Upper lobe of left lung (tissue), 6 donors: ENCODE measurements around the gene ITPR1. TPM values are rescaled to one million over a fixed set of nuclear protein-coding genes. Genes with fewer than 3 reads are reported as not detected.
A peak's percentile ranks its signal among the peaks of the same experiment; 100 is the strongest.

Source experiments
- ATAC-seq, 2 donors: fragments of 200-7000 bp; cut with Tn5 transposase; one replicate each; pipeline ENCODE4 v1.9.1; 2022; ENCODE audit warnings: mild to moderate bottlenecking in 2 of 2, moderate library complexity in 2 of 2; ENCODE audit not compliant: low FRiP score in 2 of 2
- DNase-seq, 2 donors: peaks; one replicate each; pipeline ENCODE4 v3.0.0-alpha.2; 2019 to 2020
- H3K27ac ChIP-seq, 4 donors: fragments of 200-600 bp; sonication (generic); one replicate each; pipeline ENCODE4 v1.5.1; 2016 to 2019
- H3K27me3 ChIP-seq, 4 donors: fragments of 200-600 bp; sonication (generic); one replicate each; pipeline ENCODE4 v1.5.1; 2017 to 2019
- H3K36me3 ChIP-seq, 4 donors: fragments of 200-600 bp; sonication (generic); one replicate each; pipeline ENCODE4 v1.5.1; 2016 to 2019
- H3K4me1 ChIP-seq, 4 donors: fragments of 200-600 bp; sonication (generic); one replicate each; pipeline ENCODE4 v1.5.1; 2018 to 2019
- H3K4me3 ChIP-seq, 4 donors: fragments of 200-600 bp; sonication (generic); one replicate each; pipeline ENCODE4 v1.5.1; 2017 to 2019; ENCODE audit warnings: mild to moderate bottlenecking in 2 of 4, moderate library complexity in 1 of 4
- H3K9me3 ChIP-seq, 4 donors: fragments of 200-600 bp; sonication (generic); one replicate each; pipeline ENCODE4 v1.5.1; 2018 to 2019
- CTCF ChIP-seq, 6 experiments: fragments of 450-650 bp in 4 of 6; fragments of 200-600 bp in 2 of 6; sonication (generic) in 2 of 6; IDR thresholded peaks; one replicate each; pipeline ENCODE4 v1.5.1; 2016 to 2019; ENCODE audit warnings: antibody characterized with exemption in 6 of 6
- EP300 ChIP-seq, 4 donors: sonication (generic); formaldehyde crosslinking; IDR thresholded peaks; one replicate each; pipeline ENCODE4 v1.5.1; 2017; ENCODE audit warnings: antibody characterized with exemption in 4 of 4, control low read depth in 2 of 4
- POLR2A ChIP-seq, 4 donors: fragments of 450-650 bp; IDR thresholded peaks; one replicate each; pipeline ENCODE4 v1.5.1; 2016 to 2017; ENCODE audit warnings: antibody characterized with exemption in 4 of 4, mild to moderate bottlenecking in 2 of 4
- POLR2AphosphoS5 ChIP-seq, 2 donors: sonication (generic); formaldehyde crosslinking; IDR thresholded peaks; one replicate each; pipeline ENCODE4 v1.5.1; 2017; ENCODE audit warnings: antibody characterized with exemption in 2 of 2
- WGBS, 2 donors: methylation state at CpG; one replicate each; pipeline ENCODE4 v1.1.5; 2017 to 2018; 5-methylcytosine and 5-hydroxymethylcytosine counted together
- total RNA-seq, 6 donors: library from RNA; depleted of rRNA in 4 of 6; stranded (reverse); fragments of >200 nt in 4 of 6; gene quantifications; one replicate each; pipeline versions ENCODE4 v1.1.0 to v1.2.1, GENCODE V29; 2016 to 2021
- donor health status: DM: no; HTN: no; CAD: no; lungs with moderate emphysema.
- donor health status: DM: no; HTN: yes; CAD: no; lungs with severe emphysema.

Gene ITPR1
- total RNA-seq, 6 donors from 2014 or later, result 55.5 to 136 (median 66.2) TPM

DNA sequence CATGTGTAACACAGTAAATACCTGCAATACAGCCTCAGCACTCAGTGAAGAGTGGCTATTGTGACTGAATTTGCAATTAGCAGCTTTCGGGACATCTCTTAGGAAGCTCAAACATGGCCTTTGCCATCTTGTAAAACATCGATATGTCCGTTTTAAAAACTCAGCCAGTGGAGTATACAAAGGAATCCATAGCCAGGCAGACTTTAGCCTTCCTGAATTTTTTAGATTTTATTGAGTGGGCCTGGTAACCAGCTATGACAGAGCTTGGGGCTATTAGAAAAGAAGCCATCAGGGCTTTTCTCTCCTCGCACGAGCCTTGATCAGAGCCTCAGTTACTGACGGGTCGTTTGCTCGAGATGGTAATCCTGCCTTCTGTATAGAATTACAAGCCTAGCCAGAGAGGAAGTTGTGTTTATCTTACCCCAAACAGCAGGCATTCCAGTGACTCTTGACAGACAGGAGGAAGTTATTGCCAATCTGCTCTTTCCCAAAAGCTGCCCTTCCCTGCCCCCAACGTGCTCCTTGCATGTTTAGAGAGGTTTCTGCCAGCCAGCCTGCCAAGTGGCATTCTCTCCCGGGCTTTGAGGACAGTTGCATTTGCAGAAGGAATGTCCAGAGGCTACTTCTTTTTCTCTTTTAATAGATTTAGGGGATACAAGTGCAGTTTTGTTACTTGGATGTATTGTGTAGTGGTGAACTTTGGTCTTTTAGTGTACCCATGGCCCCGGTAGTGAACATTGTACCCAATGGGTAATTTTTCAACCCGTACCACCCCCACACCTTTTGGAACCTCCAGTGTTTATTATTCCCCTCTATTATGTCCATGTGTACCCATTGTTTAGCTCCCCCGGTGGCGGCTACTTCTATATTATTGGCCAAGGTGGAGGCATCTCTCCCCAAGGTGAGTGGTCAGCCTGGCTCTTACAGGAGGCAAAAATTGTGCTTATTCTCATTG lies 40.6 kb downstream of the ITPR1 start:
- ATAC-seq (peak; percentile 67 to 75), DNase-seq (peak in 1 of 2 donors; percentile 75)
- no peaks in the 10 kb centered on the region for H3K9me3 ChIP-seq
- no peaks in the 10 kb centered on the region for H3K27me3 ChIP-seq
- H3K36me3 ChIP-seq, result no peaks in the 10 kb centered on the region
- H3K4me1 ChIP-seq, result peaks cover 22 to 39% (median 27%) of the 10 kb centered on the region in 4 donors
- H3K4me3 ChIP-seq, result peak overlapping the region in 1 of 4 donors; percentile 20
- peak overlapping the region; percentile 3 to 53 (median 28) for H3K27ac ChIP-seq
- 21 to 24% methylated on average over 14 of the region's 14 CpGs for WGBS, 2 donors
- TF ChIP-seq POLR2A (IDR thresholded peaks at IDR 0.05) (no peak), POLR2AphosphoS5 (IDR thresholded peaks at IDR 0.05) (peak; percentile 21 to 28)

- Histone ChIP-seq H3K36me3 (no peaks in the 10 kb centered on the region), H3K27ac (peak overlapping the region; percentile 3 to 49 (median 22)), H3K27me3 (no peaks in the 10 kb centered on the region), H3K4me1 (peaks cover 22 to 39% (median 27%) of the 10 kb centered on the region in 4 donors), H3K9me3 (no peaks in the 10 kb centered on the region), H3K4me3 (no peak overlapping the region)
- WGBS, 2 donors, result 49 to 53% methylated on average over 5 of the region's 5 CpGs
- ATAC-seq, result no peak
- TF ChIP-seq CTCF (IDR thresholded peaks at IDR 0.05) (no peak), EP300 (IDR thresholded peaks at IDR 0.05) (no peak), POLR2AphosphoS5 (IDR thresholded peaks at IDR 0.05) (no peak), POLR2A (IDR thresholded peaks at IDR 0.05) (no peak)
- DNase-seq, result no peak
Measured at GRCh38 chr3:4534906-4535305, 41.8 kb downstream of the ITPR1 start.

DNA sequence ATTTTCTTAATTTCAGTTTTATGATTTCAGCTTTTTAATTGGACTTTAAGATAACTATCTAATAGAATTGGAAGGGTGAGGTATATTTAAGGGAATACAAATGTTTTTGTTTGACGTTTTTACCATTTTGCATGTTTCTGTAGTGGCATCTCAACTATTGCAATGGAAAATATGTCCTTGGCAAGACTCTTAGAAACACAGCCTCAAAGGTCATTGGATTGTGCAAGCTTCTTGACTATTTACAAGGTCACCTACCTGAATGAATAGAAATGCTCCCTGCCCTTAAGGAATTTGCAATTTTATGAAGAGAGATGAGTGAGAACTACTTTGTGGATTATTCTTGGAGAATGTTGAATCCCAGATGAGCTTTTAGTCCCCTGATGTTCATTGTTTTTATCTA lies 43.1 kb downstream of the ITPR1 start:
- Histone ChIP-seq H3K9me3 (no peaks in the 10 kb centered on the region), H3K27ac (peak overlapping the region in 1 of 4 donors; percentile 8), H3K4me1 (peaks cover 22 to 39% (median 27%) of the 10 kb centered on the region in 4 donors), H3K27me3 (no peaks in the 10 kb centered on the region), H3K4me3 (no peak overlapping the region), H3K36me3 (no peaks in the 10 kb centered on the region)
- no peak for ATAC-seq
- no peak for TF ChIP-seq CTCF (IDR thresholded peaks at IDR 0.05)
- no peak for TF ChIP-seq EP300 (IDR thresholded peaks at IDR 0.05)
- TF ChIP-seq POLR2A (IDR thresholded peaks at IDR 0.05), result no peak
- no peak for TF ChIP-seq POLR2AphosphoS5 (IDR thresholded peaks at IDR 0.05)
- no peak for DNase-seq
- 54 to 56% methylated on average over 1 of the region's 1 CpG for WGBS, 2 donors

DNA sequence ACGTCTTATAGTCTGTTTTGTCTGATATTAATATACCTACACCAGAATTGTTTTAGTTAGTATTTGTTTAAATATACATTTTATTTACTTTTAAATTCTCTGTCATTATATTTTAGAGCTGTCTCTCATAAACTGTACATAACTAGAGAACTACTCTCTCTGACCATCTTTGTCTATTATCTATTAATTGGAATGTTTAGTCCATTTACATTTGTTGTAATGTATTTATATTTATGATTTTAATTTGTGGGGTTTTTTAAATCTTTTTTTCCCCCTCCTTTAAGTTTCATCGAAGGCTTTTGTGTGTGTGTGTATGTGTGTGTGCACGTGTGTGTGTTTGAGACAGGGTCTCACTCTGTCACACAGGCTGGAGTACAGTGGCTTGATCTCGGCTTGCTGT lies 47.1 kb downstream of the ITPR1 start:
- H3K4me1 ChIP-seq, result no peaks in the 10 kb centered on the region
- WGBS, 2 donors, result 98 to 99% methylated on average over 4 of the region's 4 CpGs
- no peak for DNase-seq
- no peak overlapping the region for H3K27ac ChIP-seq
- H3K4me3 ChIP-seq, result no peak overlapping the region
- TF ChIP-seq EP300 (IDR thresholded peaks at IDR 0.05), result no peak
- no peak for TF ChIP-seq POLR2A (IDR thresholded peaks at IDR 0.05)
- TF ChIP-seq POLR2AphosphoS5 (IDR thresholded peaks at IDR 0.05), result no peak
- TF ChIP-seq CTCF (IDR thresholded peaks at IDR 0.05), result no peak
- no peaks in the 10 kb centered on the region for H3K27me3 ChIP-seq
- H3K36me3 ChIP-seq, result no peaks in the 10 kb centered on the region
- ATAC-seq, result no peak
- H3K9me3 ChIP-seq, result no peaks in the 10 kb centered on the region

DNA sequence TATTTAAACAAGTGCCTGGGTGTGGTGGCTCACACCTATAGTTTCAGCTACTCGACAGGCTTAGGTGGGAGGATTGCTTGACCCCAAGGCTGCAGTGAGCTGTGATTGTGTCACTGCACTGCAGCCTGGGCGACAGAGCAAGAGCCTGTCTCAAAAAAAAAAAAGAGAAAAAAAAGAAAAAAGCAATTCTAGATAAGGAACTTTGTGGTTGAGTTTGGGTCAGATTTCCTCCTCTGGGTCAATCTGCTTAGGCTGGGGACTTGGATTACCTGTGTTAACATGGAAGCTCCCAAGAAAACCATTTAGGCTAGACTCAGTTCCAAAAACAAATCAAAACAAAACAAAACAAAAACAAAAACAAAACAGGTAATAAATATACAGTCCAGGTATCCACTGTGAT lies 50.0 kb downstream of the ITPR1 start:
- 30 to 49% methylated on average over 2 of the region's 2 CpGs for WGBS, 2 donors
- no peaks in the 10 kb centered on the region for H3K36me3 ChIP-seq
- H3K9me3 ChIP-seq, result no peaks in the 10 kb centered on the region
- no peak overlapping the region for H3K27ac ChIP-seq
- ATAC-seq (no peak), DNase-seq (no peak)
- peaks cover 0 to 7% (median 2%) of the 10 kb centered on the region in 4 donors for H3K4me1 ChIP-seq
- TF ChIP-seq POLR2A (IDR thresholded peaks at IDR 0.05), result no peak
- no peak for TF ChIP-seq CTCF (IDR thresholded peaks at IDR 0.05)
- TF ChIP-seq POLR2AphosphoS5 (IDR thresholded peaks at IDR 0.05), result no peak
- no peak for TF ChIP-seq EP300 (IDR thresholded peaks at IDR 0.05)
- H3K27me3 ChIP-seq, result no peaks in the 10 kb centered on the region
- no peak overlapping the region for H3K4me3 ChIP-seq
